Measurements from ENCODE around the gene TMEM163. TPM values are rescaled to one million over a fixed set of nuclear protein-coding genes. Genes with fewer than 3 reads are reported as not detected.

Gene TMEM163
- total RNA-seq, 6 donors from 2014 or later: 19.3 to 71.6 (median 26.7) TPM

DNA sequence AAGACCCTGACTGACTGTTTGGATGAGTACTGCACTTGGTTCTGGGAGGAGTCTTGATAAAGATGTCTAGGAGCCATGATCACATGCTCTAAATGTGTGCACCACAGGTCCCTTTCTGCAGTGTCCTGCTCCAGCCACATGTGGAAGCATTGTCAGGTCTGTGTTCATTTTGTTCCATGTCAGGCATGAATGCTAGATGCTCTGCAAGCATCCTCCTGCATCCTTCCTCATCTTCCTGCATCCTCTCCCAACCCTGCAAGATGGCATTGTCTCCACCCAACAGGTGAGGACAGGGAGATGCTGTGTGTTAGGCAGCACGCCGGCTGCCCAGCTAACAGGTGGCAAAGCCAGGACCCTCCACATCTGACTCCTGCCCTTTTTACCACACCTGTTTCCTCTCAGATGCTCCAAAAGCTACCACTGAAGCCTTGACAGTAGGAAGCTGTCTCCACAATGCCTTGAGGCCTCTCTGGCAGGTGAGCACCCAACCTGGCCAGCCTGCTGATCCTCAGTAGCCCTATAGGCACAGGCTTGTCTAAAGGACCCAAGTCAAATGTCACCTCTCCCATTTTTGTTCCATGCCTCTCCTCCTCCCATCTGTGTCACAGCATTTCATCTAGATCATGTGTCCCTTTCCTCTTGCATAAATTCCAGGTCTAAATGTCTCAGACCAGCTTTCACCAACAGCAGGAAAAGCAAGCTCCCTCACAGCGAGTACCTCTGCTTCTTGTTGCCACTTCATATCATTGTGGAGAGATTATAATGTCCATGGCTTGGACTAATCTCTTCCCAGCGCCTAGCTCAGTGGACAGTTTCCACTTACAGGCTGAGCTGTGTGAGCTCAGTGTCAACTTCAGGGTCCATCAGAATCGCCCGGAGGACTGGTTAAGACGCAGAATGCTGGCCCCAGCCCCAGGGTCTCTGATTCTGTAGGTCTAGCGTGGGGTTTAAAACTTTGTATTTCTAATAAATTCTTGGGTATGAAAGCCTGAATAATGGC lies 55.0 kb downstream of the TMEM163 start:
- H3K36me3 ChIP-seq: no peaks in the 10 kb centered on the region
- TF ChIP-seq EP300 (IDR thresholded peaks at IDR 0.05): no peak
- TF ChIP-seq, protein P1, sequence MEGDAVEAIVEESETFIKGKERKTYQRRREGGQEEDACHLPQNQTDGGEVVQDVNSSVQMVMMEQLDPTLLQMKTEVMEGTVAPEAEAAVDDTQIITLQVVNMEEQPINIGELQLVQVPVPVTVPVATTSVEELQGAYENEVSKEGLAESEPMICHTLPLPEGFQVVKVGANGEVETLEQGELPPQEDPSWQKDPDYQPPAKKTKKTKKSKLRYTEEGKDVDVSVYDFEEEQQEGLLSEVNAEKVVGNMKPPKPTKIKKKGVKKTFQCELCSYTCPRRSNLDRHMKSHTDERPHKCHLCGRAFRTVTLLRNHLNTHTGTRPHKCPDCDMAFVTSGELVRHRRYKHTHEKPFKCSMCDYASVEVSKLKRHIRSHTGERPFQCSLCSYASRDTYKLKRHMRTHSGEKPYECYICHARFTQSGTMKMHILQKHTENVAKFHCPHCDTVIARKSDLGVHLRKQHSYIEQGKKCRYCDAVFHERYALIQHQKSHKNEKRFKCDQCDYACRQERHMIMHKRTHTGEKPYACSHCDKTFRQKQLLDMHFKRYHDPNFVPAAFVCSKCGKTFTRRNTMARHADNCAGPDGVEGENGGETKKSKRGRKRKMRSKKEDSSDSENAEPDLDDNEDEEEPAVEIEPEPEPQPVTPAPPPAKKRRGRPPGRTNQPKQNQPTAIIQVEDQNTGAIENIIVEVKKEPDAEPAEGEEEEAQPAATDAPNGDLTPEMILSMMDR (IDR thresholded peaks at IDR 0.05): no peak
- H3K27me3 ChIP-seq: no peaks in the 10 kb centered on the region
- H3K4me3 ChIP-seq: no peak overlapping the region
- WGBS, 2 donors: 84 to 88% methylated on average over 6 to 8 of the region's 8 CpGs
- peaks cover 0 to 21% (median 6%) of the 10 kb centered on the region in 4 donors for H3K4me1 ChIP-seq
- H3K9me3 ChIP-seq: no peaks in the 10 kb centered on the region
- DNase-seq: no peak
- ATAC-seq (ENCODE audit: low FRiP score in 2 of 2): no peak
- no peak overlapping the region for H3K27ac ChIP-seq

DNA sequence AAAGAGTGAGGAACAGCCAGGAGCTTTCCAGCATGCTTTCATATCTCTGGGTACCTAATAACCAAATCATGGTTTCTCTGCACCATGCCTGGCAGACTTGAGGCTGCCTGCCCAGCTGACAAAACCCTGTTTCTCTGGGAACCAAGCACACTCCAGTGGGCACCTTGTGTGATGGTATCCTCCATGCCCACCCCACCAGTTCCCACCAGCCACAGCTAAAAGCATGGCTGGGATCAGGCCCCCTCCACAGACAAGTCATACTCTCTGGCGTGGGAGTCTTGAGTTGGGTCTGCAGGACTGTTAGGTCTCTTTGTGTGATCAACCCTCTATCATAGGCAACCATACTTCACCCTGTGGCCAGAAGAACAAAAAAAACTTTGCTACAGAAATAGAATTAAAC lies 56.0 kb downstream of the TMEM163 start:
- no peaks in the 10 kb centered on the region for H3K27me3 ChIP-seq

DNA sequence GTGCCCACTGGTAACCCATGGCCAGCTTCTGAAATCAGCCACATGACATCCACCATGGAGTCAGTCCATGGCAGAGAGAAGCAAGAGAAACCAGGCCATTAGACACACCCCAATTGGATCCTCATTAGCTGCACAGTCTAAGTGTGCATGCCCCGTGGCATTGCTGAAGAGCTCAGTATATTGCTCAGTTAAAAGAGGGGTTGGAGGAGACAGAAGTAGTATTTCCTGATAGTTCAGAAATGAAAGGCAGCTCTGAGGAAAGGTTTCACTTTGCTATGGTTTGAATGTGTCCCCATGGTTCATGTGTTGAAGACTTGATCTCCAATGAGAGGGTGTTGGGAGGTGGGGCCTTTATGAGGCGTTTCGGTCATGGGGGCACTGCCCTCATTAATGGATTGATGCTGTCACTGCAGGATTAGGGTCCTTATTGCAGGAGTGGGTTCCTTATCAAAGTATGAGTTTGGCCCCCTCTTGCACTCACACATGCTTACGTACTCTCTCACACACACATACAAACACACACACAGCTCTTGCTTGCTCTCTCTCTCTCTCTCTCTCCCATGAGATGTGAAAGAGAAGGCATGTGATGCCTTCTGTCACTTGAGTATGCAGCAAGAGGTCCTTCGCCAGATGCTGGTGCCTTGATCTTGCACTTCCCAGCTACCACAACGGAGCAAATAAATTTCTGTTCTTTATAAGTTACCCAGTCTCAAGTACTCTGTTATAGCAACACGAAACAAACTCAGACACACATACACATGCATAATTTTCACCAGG lies 58.0 kb downstream of the TMEM163 start:
- no peak overlapping the region for H3K27ac ChIP-seq
- ATAC-seq (ENCODE audit: low FRiP score in 2 of 2): peak in 1 of 2 donors; percentile 55
- WGBS, 2 donors: 69 to 74% methylated on average over 7 of the region's 7 CpGs
- H3K4me1 ChIP-seq: no peaks in the 10 kb centered on the region
- DNase-seq: no peak
- no peak for TF ChIP-seq EP300 (IDR thresholded peaks at IDR 0.05)
- TF ChIP-seq POLR2AphosphoS5 (IDR thresholded peaks at IDR 0.05): no peak
- TF ChIP-seq POLR2A (IDR thresholded peaks at IDR 0.05): no peak
- TF ChIP-seq, protein P1 (IDR thresholded peaks at IDR 0.05): no peak
- H3K27me3 ChIP-seq: no peaks in the 10 kb centered on the region
- no peaks in the 10 kb centered on the region for H3K36me3 ChIP-seq
- no peaks in the 10 kb centered on the region for H3K9me3 ChIP-seq
- H3K4me3 ChIP-seq: no peak overlapping the region

More for the DNA sequence above, 56.0 kb downstream of the TMEM163 start:
- TF ChIP-seq POLR2AphosphoS5 (IDR thresholded peaks at IDR 0.05) (no peak), POLR2A (IDR thresholded peaks at IDR 0.05) (no peak), EP300 (IDR thresholded peaks at IDR 0.05) (no peak)
- TF ChIP-seq, protein P1 (IDR thresholded peaks at IDR 0.05): no peak
- H3K36me3 ChIP-seq: no peaks in the 10 kb centered on the region
- DNase-seq: no peak
- no peak for ATAC-seq (ENCODE audit: low FRiP score in 2 of 2)
- no peak overlapping the region for H3K27ac ChIP-seq
- H3K4me3 ChIP-seq: no peak overlapping the region
- H3K4me1 ChIP-seq: peaks cover 0 to 12% (median under 1%) of the 10 kb centered on the region in 4 donors
- 86 to 89% methylated on average over 1 of the region's 1 CpG for WGBS, 2 donors
- H3K9me3 ChIP-seq: no peaks in the 10 kb centered on the region

DNA sequence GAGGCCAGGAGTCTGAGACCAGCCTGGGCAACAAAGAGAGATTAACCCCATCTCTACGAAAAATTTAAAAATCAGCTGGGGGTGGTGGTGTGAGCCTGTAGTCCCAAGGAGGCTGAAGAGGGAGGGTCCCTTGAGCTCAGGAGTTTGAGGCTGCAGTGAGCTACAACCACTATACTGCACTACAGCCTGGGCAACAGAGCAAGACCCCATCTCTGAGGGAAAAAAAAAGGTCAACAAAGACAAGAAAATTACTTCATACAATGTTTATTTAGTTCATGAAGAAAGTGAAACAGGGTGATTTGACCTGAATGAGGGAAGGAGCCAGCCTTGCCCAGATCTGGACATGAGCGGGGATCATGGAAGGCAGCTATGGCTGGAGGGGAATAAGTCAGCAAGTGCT lies 59.1 kb downstream of the TMEM163 start:
- H3K4me1 ChIP-seq: no peaks in the 10 kb centered on the region
- H3K4me3 ChIP-seq: no peak overlapping the region
- no peaks in the 10 kb centered on the region for H3K36me3 ChIP-seq
- H3K27me3 ChIP-seq: no peaks in the 10 kb centered on the region
- 50 to 100% methylated on average over 2 of the region's 2 CpGs for WGBS, 2 donors
- DNase-seq (no peak), ATAC-seq (ENCODE audit: low FRiP score in 2 of 2) (no peak)
- no peak for TF ChIP-seq POLR2AphosphoS5 (IDR thresholded peaks at IDR 0.05)
- TF ChIP-seq POLR2A (IDR thresholded peaks at IDR 0.05): no peak
- TF ChIP-seq, protein P1 (IDR thresholded peaks at IDR 0.05): no peak
- TF ChIP-seq EP300 (IDR thresholded peaks at IDR 0.05): no peak
- H3K9me3 ChIP-seq: no peaks in the 10 kb centered on the region
- H3K27ac ChIP-seq: no peak overlapping the region
